ENCODE measurements around the gene SDCCAG8. TPM values are rescaled to one million over a fixed set of nuclear protein-coding genes. Genes with fewer than 3 reads are reported as not detected.

The SDCCAG8 gene
- total RNA-seq, 1 donor from 2014 or later = 41.2 TPM

- intact Hi-C loops (cut with micrococcal nuclease) = no loop called here
- H3K9me3 Mint-ChIP-seq = no peaks in the 10 kb centered on the region
Observed at GRCh38 chr1:243316366-243316989, 60.6 kb downstream of the SDCCAG8 start.

GRCh38 chr1:243320224-243320623 is 64.4 kb downstream of the SDCCAG8 start:
- DNase-seq = no peak
- TF ChIP-seq, protein P1, sequence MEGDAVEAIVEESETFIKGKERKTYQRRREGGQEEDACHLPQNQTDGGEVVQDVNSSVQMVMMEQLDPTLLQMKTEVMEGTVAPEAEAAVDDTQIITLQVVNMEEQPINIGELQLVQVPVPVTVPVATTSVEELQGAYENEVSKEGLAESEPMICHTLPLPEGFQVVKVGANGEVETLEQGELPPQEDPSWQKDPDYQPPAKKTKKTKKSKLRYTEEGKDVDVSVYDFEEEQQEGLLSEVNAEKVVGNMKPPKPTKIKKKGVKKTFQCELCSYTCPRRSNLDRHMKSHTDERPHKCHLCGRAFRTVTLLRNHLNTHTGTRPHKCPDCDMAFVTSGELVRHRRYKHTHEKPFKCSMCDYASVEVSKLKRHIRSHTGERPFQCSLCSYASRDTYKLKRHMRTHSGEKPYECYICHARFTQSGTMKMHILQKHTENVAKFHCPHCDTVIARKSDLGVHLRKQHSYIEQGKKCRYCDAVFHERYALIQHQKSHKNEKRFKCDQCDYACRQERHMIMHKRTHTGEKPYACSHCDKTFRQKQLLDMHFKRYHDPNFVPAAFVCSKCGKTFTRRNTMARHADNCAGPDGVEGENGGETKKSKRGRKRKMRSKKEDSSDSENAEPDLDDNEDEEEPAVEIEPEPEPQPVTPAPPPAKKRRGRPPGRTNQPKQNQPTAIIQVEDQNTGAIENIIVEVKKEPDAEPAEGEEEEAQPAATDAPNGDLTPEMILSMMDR (IDR thresholded peaks at IDR 0.05) = no peak
- intact Hi-C loops (cut with micrococcal nuclease) = loop anchor here (10.0 kb wide), 2 partner anchors 535 to 1305 kb away; no protein-coding TSS in a partner anchor
- H3K4me3 Mint-ChIP-seq = no peak overlapping the region
- H3K9me3 Mint-ChIP-seq = no peaks in the 10 kb centered on the region
- POLR2A ChIA-PET = no interaction called here
- H3K27ac Mint-ChIP-seq = no peak overlapping the region
- H3K27me3 Mint-ChIP-seq = no peaks in the 10 kb centered on the region
- peaks cover 23% of the 10 kb centered on the region for H3K36me3 Mint-ChIP-seq (ENCODE audit: low read depth)
- peaks cover 2% of the 10 kb centered on the region for H3K4me1 Mint-ChIP-seq
- no peak for ATAC-seq (ENCODE audit: low read depth)
- CTCF ChIA-PET = no interaction called here

More at GRCh38 chr1:243316366-243316989, 60.6 kb downstream of the SDCCAG8 start:
- H3K4me3 Mint-ChIP-seq = no peak overlapping the region
- ChIA-PET POLR2A (no interaction called here), CTCF (no interaction called here)
- TF ChIP-seq, protein P1 (IDR thresholded peaks at IDR 0.05) = no peak
- DNase-seq (no peak), ATAC-seq (ENCODE audit: low read depth) (no peak)
- no peaks in the 10 kb centered on the region for H3K27me3 Mint-ChIP-seq
- H3K4me1 Mint-ChIP-seq = peaks cover 29% of the 10 kb centered on the region
- peaks cover 28% of the 10 kb centered on the region for H3K36me3 Mint-ChIP-seq (ENCODE audit: low read depth)
- H3K27ac Mint-ChIP-seq = no peak overlapping the region

DNA sequence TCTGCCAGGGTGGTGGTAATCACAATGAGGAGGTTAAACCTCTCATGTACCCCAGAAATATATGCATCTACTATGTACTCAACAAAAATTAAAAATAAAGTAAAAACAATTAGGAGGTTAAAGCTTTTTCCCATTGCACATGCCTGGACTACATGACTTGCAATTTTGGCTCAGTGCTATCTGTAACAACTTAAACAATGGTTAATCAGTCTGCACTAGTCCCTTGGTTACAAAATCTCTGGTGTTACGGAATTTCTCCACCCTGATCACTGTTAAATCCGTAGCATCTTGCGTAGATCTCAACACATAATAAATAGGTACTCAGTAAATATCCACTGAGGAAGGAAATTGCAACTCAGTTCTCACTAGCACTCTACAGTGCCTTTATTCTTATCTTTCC is 66.5 kb downstream of the SDCCAG8 start:
- ChIA-PET POLR2A (interaction anchor here (1.0 kb wide), 1 partner anchor 68 kb away, joined by 3 read pairs; no protein-coding TSS in a partner anchor), CTCF (interaction anchor here (0.6 kb wide), 1 partner anchor 1787 kb away, joined by 3 read pairs; no protein-coding TSS in a partner anchor)
- peaks cover 15% of the 10 kb centered on the region for H3K36me3 Mint-ChIP-seq (ENCODE audit: low read depth)
- TF ChIP-seq, protein P1 (IDR thresholded peaks at IDR 0.05) = no peak
- intact Hi-C loops (cut with micrococcal nuclease) = loop anchor here (10.0 kb wide), 2 partner anchors 538 to 1308 kb away; no protein-coding TSS in a partner anchor
- H3K4me3 Mint-ChIP-seq = no peak overlapping the region
- DNase-seq (no peak), ATAC-seq (ENCODE audit: low read depth) (no peak)
- H3K4me1 Mint-ChIP-seq = no peaks in the 10 kb centered on the region
- H3K27ac Mint-ChIP-seq = no peak overlapping the region
- H3K27me3 Mint-ChIP-seq = no peaks in the 10 kb centered on the region
- H3K9me3 Mint-ChIP-seq = no peaks in the 10 kb centered on the region

DNA sequence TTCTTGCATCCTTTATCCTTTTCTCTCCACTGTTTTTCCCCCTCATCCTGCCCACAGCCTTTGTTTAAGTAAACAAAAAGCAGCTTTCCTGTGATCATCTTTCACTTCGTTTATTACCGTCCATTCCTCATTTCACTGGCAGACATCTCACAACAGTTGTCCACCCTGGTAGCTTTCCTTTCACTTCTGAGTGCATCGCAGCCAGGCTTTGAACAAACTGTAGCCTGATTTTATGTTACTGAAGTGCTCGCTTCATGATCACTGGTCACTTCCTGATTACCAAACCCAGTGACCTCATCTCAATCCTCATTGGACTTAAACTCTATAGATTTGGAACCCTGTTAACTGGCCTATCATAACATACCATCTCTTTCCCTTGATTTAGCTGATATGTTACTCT is 67.7 kb downstream of the SDCCAG8 start:
- no peaks in the 10 kb centered on the region for H3K9me3 Mint-ChIP-seq
- no peaks in the 10 kb centered on the region for H3K27me3 Mint-ChIP-seq
- ATAC-seq (ENCODE audit: low read depth) (no peak), DNase-seq (no peak)
- H3K27ac Mint-ChIP-seq = no peak overlapping the region
- no peak overlapping the region for H3K4me3 Mint-ChIP-seq
- ChIA-PET CTCF (no interaction called here), POLR2A (no interaction called here)
- intact Hi-C loops (cut with micrococcal nuclease) = loop anchor here (10.0 kb wide), 2 partner anchors 539 to 1309 kb away; no protein-coding TSS in a partner anchor
- no peaks in the 10 kb centered on the region for H3K4me1 Mint-ChIP-seq
- peaks cover 6% of the 10 kb centered on the region for H3K36me3 Mint-ChIP-seq (ENCODE audit: low read depth)
- TF ChIP-seq, protein P1 (IDR thresholded peaks at IDR 0.05) = no peak

- Mint-ChIP-seq H3K36me3 (ENCODE audit: low read depth) (peaks cover 1% of the 10 kb centered on the region), H3K27me3 (no peaks in the 10 kb centered on the region), H3K9me3 (no peaks in the 10 kb centered on the region), H3K4me3 (no peak overlapping the region), H3K4me1 (no peaks in the 10 kb centered on the region), H3K27ac (no peak overlapping the region)
- ChIA-PET POLR2A (no interaction called here), CTCF (no interaction called here)
- TF ChIP-seq, protein P1 (IDR thresholded peaks at IDR 0.05) = peak; percentile 84
- intact Hi-C loops (cut with micrococcal nuclease) = loop anchor here (1.0 to 10.0 kb wide), 5 partner anchors 541 to 1428 kb away; no protein-coding TSS in a partner anchor
- peak; percentile 40 for ATAC-seq (ENCODE audit: low read depth)
- DNase-seq = no peak
Observed at GRCh38 chr1:243325305-243325890, 69.6 kb downstream of the SDCCAG8 start.

Data from activated B cell treated with CpG ODN at 0.5 μM for 24 hours (primary cell).